SK-N-SH (cell line): ENCODE results near the gene PKP4. TPM values are rescaled to one million over a fixed set of nuclear protein-coding genes. Genes with fewer than 3 reads are reported as not detected.

Source experiments
- CTCF ChIA-PET: fragments of 300-600, 350-600 bp; formaldehyde crosslinking; extraction: SDS; loops from one replicate; lab custom pipeline; 2021; lab: Yijun Ruan, JAX
- POLR2A ChIA-PET: fragments of 350-600 bp; sonication (Branson Sonifier 250); formaldehyde crosslinking; extraction: SDS; loops from one replicate; lab custom pipeline; 2020; ENCODE audit warnings: antibody characterized with exemption, inconsistent platforms; lab: Yijun Ruan, JAX
- DNase-seq: peaks from one replicate; pipeline ENCODE4 v3.0.0; 2012
- H2AFZ ChIP-seq: fragments of 200-600 bp; sonication (generic); 2 replicates; pipeline ENCODE4 v1.8.1; 2016; ENCODE audit warnings: antibody characterized with exemption, mild to moderate bottlenecking, low read depth
- H3F3A ChIP-seq: fragments of 200-600 bp; sonication (generic); replicated peaks from 2 replicates; pipeline ENCODE3; 2016; ENCODE audit warnings: antibody characterized with exemption, mild to moderate bottlenecking; ENCODE audit not compliant: insufficient read depth
- H3K27ac ChIP-seq, 2 experiments: fragments of 200-500 bp in 1 of 2; fragments of 200-600 bp in 1 of 2; sonication (Bioruptor generic) in 1 of 2; sonication (generic), shearing (Covaris generic) in 1 of 2; 2 replicates each; pipeline versions ENCODE4 v1.5.1 to v1.6.1; 2014 to 2016; ENCODE audit warnings: low read depth in 2 of 2, inconsistent platforms in 1 of 2, low read length in 1 of 2, mild to moderate bottlenecking in 1 of 2, mixed read lengths in 1 of 2
- H3K27me3 ChIP-seq: fragments of 200-600 bp; sonication (generic), shearing (Covaris generic); 2 replicates; pipeline ENCODE4 v1.6.1; 2016; ENCODE audit warnings: mixed run types; ENCODE audit not compliant: insufficient read depth
- H3K36me3 ChIP-seq, 2 experiments: fragments of 200-500 bp in 1 of 2; fragments of 200-600 bp in 1 of 2; sonication (Bioruptor generic) in 1 of 2; sonication (generic) in 1 of 2; replicated peaks in 1 of 2; 2 replicates each; pipeline versions ENCODE3 to v1.5.1; 2014 to 2016; ENCODE audit warnings: low read length in 1 of 2, mild to moderate bottlenecking in 1 of 2; ENCODE audit not compliant: insufficient read depth in 2 of 2, control insufficient read depth in 1 of 2
- H3K4me1 ChIP-seq, 2 experiments: fragments of 200-500 bp in 1 of 2; fragments of 200-600 bp in 1 of 2; sonication (Bioruptor generic) in 1 of 2; sonication (generic), shearing (Covaris generic) in 1 of 2; 2 replicates each; pipeline versions ENCODE4 v1.5.1 to v1.6.1; 2014 to 2016; ENCODE audit warnings: low read depth in 1 of 2, low read length in 1 of 2, mixed run types in 1 of 2; ENCODE audit not compliant: insufficient read depth in 2 of 2, control insufficient read depth in 1 of 2
- H3K4me2 ChIP-seq: fragments of 200-600 bp; sonication (generic), shearing (Covaris generic); 2 replicates; pipeline ENCODE4 v1.6.1; 2017; ENCODE audit warnings: mixed run types
- H3K4me3 ChIP-seq, 2 experiments: fragments of 200-500 bp in 1 of 2; fragments of 200-600 bp in 1 of 2; sonication (Bioruptor generic) in 1 of 2; sonication (generic), shearing (Covaris generic) in 1 of 2; 2 replicates each; pipeline versions ENCODE4 v1.5.1 to v1.8.1; 2014 to 2016; ENCODE audit warnings: low read depth in 2 of 2, inconsistent platforms in 1 of 2, low read length in 1 of 2, mild to moderate bottlenecking in 1 of 2, mixed read lengths in 1 of 2, moderate library complexity in 1 of 2
- H3K79me2 ChIP-seq: fragments of 200-600 bp; sonication (generic); 2 replicates; pipeline ENCODE4 v1.8.1; 2017; ENCODE audit warnings: mild to moderate bottlenecking; ENCODE audit not compliant: insufficient read depth
- H3K9ac ChIP-seq: fragments of 200-600 bp; sonication (generic); 2 replicates; pipeline ENCODE4 v1.6.1; 2017; ENCODE audit warnings: mixed run types
- H3K9me2 ChIP-seq: fragments of 200-600 bp; sonication (generic); 2 replicates; pipeline ENCODE4 v1.6.1; 2017; ENCODE audit warnings: mixed run types
- H3K9me3 ChIP-seq: fragments of 200-600 bp; sonication (generic); 2 replicates; pipeline ENCODE4 v1.6.1; 2017; ENCODE audit warnings: mixed run types, mild to moderate bottlenecking, moderate library complexity
- H4K20me1 ChIP-seq: fragments of 200-600 bp; sonication (generic); 2 replicates; pipeline ENCODE4 v1.6.1; 2017; ENCODE audit warnings: mild to moderate bottlenecking, mixed run types; ENCODE audit not compliant: insufficient read depth
- FOSL2 ChIP-seq: IDR thresholded peaks from 2 replicates; pipeline ENCODE4 v1.4.0; 2012; ENCODE audit warnings: low read depth, mild to moderate bottlenecking, moderate library complexity, borderline replicate concordance
- GABPA ChIP-seq: IDR thresholded peaks from 2 replicates; pipeline ENCODE4 v1.4.0; 2012; ENCODE audit warnings: low read depth, mild to moderate bottlenecking
- MXI1 ChIP-seq: IDR thresholded peaks from 2 replicates; pipeline ENCODE4 v1.6.1; 2012; ENCODE audit warnings: mild to moderate bottlenecking, low read depth, low read length, improper control_type of control experiment
- NFIC ChIP-seq: IDR thresholded peaks from 2 replicates; pipeline ENCODE4 v1.4.0; 2012; ENCODE audit warnings: borderline replicate concordance
- RAD21 ChIP-seq: IDR thresholded peaks from 2 replicates; pipeline ENCODE4 v1.6.1; 2012; ENCODE audit warnings: mild to moderate bottlenecking, low read length
- RFX5 ChIP-seq: IDR thresholded peaks from 2 replicates; pipeline ENCODE4 v1.6.1; 2012; ENCODE audit warnings: mild to moderate bottlenecking, improper control_type of control experiment, low read length
- TAF1 ChIP-seq: IDR thresholded peaks from 2 replicates; pipeline ENCODE4 v1.6.1; 2012; ENCODE audit warnings: low read depth, mild to moderate bottlenecking, low read length, moderate library complexity, borderline replicate concordance
- YY1 ChIP-seq: IDR thresholded peaks from 2 replicates; pipeline ENCODE4 v1.4.0; 2012; ENCODE audit warnings: low read depth, mild to moderate bottlenecking
- WGBS: methylation state at CpG from one replicate; pipeline ENCODE4 v1.1.6; 2017; ENCODE audit warnings: low lambda C conversion rate; 5-methylcytosine and 5-hydroxymethylcytosine counted together
- polyA plus RNA-seq, 3 experiments: library from polyadenylated mRNA; depleted of rRNA; stranded (reverse); fragments of >200 nt; gene quantifications; 2 replicates each; pipeline ENCODE4 v1.2.3, GENCODE V29; 2012
- TF ChIP-seq, protein P1 (sequence below): fragments of 200-600 bp; sonication (generic); IDR thresholded peaks from 2 replicates; pipeline ENCODE4 v1.6.1; 2017; ENCODE audit warnings: antibody characterized with exemption, mild to moderate bottlenecking, moderate library complexity
- TF ChIP-seq, protein P2 (sequence below): IDR thresholded peaks from 2 replicates; pipeline ENCODE4 v1.4.0; 2012; ENCODE audit warnings: low read depth, borderline replicate concordance
- TF ChIP-seq, protein P3 (sequence below): IDR thresholded peaks from 2 replicates; pipeline ENCODE4 v1.4.0; 2012; ENCODE audit warnings: low read depth, borderline replicate concordance

PKP4 gene
- polyA plus RNA-seq, 1 of the 3 experiments (the other 2 are of a cell fraction), result 10.9 TPM

DNA sequence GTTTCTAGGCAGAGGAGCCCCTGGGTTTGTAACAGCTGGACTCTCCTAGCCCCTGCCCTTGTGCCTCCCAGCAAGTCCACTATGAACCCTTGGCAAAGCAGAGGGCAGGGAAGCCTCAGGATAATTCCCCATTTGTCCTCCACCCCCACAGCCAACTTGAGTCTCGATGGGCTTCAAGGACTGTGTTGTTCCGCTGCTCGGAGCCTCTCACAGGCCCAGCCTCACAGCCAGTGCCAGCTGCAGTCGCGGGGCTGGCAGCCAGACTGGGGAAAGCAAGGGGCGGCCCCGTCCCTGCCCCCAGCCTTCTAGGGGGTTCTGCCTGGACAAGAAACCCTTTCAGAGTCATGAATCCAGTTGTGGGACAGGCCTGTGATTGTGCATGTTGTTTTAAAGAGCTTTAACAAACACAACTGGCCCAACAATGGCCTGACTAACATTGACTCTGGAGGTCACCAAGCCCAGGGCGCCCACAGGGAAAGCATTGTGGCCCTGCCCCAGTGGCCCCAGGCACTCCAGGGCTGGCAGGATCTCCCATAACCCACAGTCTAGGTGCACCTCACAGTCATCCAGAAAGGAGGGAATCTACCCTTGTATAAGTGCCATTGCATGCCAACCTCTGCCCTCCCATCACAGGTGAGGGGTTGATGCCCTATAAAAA is 266.6 kb downstream of the PKP4 start:
- Histone ChIP-seq H4K20me1 (no peaks in the 10 kb centered on the region), H3K4me1 (peaks cover 0 to 9% of the 10 kb centered on the region in 2 experiments; a peak in 1 of 4 replicates), H3K4me2 (no peak overlapping the region), H3K27ac (no peak overlapping the region), H3K79me2 (no peaks in the 10 kb centered on the region), H2AFZ (no peak overlapping the region), H3K36me3 (no peaks in the 10 kb centered on the region), H3K9ac (no peak overlapping the region)
- 60% methylated on average over 1 of the region's 8 CpGs for WGBS
- DNase-seq, result no peak
- CTCF ChIA-PET, result interaction anchor here (1.0 to 2.2 kb wide), 5 partner anchors 10 to 1226 kb away, joined by 3 to 5 read pairs (median 4); no protein-coding TSS in a partner anchor
- POLR2A ChIA-PET, result no interaction called here
- TF ChIP-seq YY1 (no peak), RAD21 (no peak), FOSL2 (no peak)
- TF ChIP-seq, all 33 proteins: peak for 0
- no peak overlapping the region for H3K4me3 ChIP-seq
- no peaks in the 10 kb centered on the region for H3K9me2 ChIP-seq
- no peaks in the 10 kb centered on the region for H3K9me3 ChIP-seq
- no peaks in the 10 kb centered on the region for H3K27me3 ChIP-seq
- H3F3A ChIP-seq, result no peaks in the 10 kb centered on the region

DNA sequence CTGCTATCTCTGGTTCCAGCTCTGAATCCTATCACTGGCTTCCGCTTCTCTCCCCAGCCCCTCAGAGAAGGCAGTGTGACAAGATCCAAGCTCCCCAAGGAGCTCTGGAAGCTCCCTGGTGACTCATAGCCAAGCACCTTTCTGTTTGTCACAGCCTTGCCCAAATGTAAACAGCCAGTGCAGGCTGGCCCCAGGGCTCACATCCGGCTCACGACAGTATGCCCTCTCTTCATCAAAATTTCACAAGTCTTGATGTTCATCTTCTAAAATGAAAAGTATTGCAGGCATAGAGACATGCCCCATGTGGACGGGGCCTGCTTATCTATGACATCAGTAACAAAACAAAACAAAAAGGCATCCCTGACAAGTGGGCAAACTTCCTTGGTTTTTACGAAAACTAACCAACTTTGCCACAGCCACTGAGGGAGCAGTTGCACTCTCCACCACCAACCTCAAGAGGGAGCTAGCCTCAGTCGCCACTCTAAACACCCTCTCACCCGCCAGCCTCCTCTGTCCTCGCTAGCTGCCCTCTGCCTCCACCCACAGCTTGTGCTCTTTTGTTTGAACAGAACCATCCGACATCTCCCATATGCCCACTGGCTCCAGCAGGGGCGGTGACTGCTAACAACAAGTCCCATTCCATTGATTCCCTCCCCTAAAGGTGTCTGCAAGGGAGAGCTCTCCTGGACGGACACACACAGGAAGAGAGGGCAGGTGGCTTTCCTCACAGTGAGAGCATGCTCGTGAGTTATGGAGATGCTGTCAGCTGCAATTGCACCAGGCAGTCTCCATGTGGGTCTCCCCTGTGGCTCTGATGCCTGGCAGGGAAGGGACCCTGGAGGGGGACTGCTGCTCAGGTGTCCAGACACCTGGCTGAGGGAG is 267.4 kb downstream of the PKP4 start:
- Histone ChIP-seq H3K9me3 (no peaks in the 10 kb centered on the region), H3K27ac (no peak overlapping the region), H2AFZ (no peak overlapping the region), H3K4me1 (peaks cover 0 to 9% of the 10 kb centered on the region in 2 experiments; a peak in 1 of 4 replicates), H3K4me2 (no peak overlapping the region), H4K20me1 (no peaks in the 10 kb centered on the region), H3K9ac (no peak overlapping the region), H3K36me3 (no peaks in the 10 kb centered on the region), H3K27me3 (no peaks in the 10 kb centered on the region), H3K79me2 (no peaks in the 10 kb centered on the region), H3K9me2 (no peaks in the 10 kb centered on the region), H3F3A (no peaks in the 10 kb centered on the region), H3K4me3 (no peak overlapping the region)
- TF ChIP-seq NFIC, result no peak
- TF ChIP-seq, protein P1, sequence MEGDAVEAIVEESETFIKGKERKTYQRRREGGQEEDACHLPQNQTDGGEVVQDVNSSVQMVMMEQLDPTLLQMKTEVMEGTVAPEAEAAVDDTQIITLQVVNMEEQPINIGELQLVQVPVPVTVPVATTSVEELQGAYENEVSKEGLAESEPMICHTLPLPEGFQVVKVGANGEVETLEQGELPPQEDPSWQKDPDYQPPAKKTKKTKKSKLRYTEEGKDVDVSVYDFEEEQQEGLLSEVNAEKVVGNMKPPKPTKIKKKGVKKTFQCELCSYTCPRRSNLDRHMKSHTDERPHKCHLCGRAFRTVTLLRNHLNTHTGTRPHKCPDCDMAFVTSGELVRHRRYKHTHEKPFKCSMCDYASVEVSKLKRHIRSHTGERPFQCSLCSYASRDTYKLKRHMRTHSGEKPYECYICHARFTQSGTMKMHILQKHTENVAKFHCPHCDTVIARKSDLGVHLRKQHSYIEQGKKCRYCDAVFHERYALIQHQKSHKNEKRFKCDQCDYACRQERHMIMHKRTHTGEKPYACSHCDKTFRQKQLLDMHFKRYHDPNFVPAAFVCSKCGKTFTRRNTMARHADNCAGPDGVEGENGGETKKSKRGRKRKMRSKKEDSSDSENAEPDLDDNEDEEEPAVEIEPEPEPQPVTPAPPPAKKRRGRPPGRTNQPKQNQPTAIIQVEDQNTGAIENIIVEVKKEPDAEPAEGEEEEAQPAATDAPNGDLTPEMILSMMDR, result peak; percentile 28; the same call in 1 of the 2 replicates
- no peak for DNase-seq
- 76% methylated on average over 12 of the region's 12 CpGs for WGBS
- POLR2A ChIA-PET, result no interaction called here
- CTCF ChIA-PET, result interaction anchor here (0.9 to 2.2 kb wide), 6 partner anchors 11 to 1227 kb away, joined by 3 to 6 read pairs (median 4); no protein-coding TSS in a partner anchor

DNA sequence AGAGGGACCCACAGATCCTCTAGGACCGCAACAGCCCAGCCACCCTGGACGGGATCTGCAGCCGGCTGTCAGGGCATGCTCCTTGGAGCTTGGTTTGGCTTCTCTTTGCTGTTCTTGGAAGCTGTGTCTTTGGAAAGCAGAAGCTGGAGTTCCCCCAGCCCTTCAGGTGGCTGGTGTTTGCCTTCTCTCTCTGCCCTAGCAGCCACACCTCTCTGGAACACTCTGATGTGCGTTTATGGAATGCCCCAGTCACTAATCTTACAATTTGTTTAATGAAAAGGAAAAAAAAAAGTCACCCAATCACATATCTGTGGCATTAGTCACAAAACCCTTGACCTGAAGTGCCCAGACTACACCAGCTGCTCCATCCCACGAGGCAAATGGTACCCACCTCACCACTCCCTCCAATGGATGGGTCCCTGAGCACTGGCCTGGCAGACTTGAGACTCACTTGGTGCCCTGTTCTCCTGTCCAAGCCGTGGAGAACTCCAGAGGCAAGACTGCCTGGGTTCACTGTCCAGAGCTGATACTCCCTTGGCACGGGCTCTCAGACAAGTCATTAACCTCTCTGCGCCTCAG is 268.1 kb downstream of the PKP4 start:
- no peak overlapping the region for H3K4me2 ChIP-seq
- H3F3A ChIP-seq, result no peaks in the 10 kb centered on the region
- H4K20me1 ChIP-seq, result no peaks in the 10 kb centered on the region
- H3K9me3 ChIP-seq, result no peaks in the 10 kb centered on the region
- H2AFZ ChIP-seq, result no peak overlapping the region
- peaks cover 0 to 9% of the 10 kb centered on the region in 2 experiments; a peak in 1 of 4 replicates for H3K4me1 ChIP-seq
- 70% methylated on average over 3 of the region's 8 CpGs for WGBS
- H3K36me3 ChIP-seq, result no peaks in the 10 kb centered on the region
- no peak overlapping the region for H3K9ac ChIP-seq
- H3K4me3 ChIP-seq, result no peak overlapping the region
- DNase-seq, result no peak
- ChIA-PET CTCF (interaction anchor here (0.9 to 2.2 kb wide), 5 partner anchors 10 to 701 kb away, joined by 4 to 6 read pairs (median 5); no protein-coding TSS in a partner anchor), POLR2A (no interaction called here)
- no peaks in the 10 kb centered on the region for H3K79me2 ChIP-seq
- H3K27ac ChIP-seq, result no peak overlapping the region
- no peaks in the 10 kb centered on the region for H3K27me3 ChIP-seq
- H3K9me2 ChIP-seq, result no peaks in the 10 kb centered on the region
- TF ChIP-seq FOSL2 (no peak), GABPA (no peak), TAF1 (no peak), MXI1 (no peak), RFX5 (no peak)
- TF ChIP-seq, protein P2, sequence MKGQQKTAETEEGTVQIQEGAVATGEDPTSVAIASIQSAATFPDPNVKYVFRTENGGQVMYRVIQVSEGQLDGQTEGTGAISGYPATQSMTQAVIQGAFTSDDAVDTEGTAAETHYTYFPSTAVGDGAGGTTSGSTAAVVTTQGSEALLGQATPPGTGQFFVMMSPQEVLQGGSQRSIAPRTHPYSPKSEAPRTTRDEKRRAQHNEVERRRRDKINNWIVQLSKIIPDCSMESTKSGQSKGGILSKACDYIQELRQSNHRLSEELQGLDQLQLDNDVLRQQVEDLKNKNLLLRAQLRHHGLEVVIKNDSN, result no peak
- TF ChIP-seq, protein P3, sequence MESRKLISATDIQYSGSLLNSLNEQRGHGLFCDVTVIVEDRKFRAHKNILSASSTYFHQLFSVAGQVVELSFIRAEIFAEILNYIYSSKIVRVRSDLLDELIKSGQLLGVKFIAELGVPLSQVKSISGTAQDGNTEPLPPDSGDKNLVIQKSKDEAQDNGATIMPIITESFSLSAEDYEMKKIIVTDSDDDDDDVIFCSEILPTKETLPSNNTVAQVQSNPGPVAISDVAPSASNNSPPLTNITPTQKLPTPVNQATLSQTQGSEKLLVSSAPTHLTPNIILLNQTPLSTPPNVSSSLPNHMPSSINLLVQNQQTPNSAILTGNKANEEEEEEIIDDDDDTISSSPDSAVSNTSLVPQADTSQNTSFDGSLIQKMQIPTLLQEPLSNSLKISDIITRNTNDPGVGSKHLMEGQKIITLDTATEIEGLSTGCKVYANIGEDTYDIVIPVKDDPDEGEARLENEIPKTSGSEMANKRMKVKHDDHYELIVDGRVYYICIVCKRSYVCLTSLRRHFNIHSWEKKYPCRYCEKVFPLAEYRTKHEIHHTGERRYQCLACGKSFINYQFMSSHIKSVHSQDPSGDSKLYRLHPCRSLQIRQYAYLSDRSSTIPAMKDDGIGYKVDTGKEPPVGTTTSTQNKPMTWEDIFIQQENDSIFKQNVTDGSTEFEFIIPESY, result no peak
